Measurements from ENCODE around the gene AP4S1.

AP4S1 gene

DNA sequence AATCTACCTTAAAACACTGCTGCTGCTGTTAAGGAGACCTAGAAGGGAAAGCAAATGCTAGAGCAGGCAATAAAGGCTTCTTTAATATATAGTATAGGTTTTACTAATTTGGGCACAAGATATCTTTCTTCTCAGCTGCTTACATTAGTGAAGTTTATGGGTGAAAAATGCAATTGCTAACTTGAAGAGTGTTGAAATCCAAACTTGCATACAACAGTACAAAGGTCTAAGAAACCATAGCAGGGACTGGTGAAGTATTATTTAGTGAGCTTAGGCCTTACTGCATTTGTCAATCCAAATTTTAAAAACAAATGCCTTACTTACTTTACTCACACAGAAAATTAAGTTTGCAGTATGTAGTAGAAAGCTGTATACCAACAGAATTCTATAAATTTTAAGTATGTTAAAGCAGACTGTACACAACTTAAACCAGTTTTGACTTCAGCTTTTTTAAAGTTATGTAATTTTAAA is 1.4 kb upstream of the AP4S1 start:
- Histone ChIP-seq H3K27me3 (ENCODE audit: insufficient read depth, insufficient read length) (no peaks in the 10 kb centered on the region), H3K9ac (ENCODE audit: insufficient read length, low read depth) (peak overlapping the region; percentile 42), H3K4me1 (ENCODE audit: insufficient read depth, insufficient read length) (no peaks in the 10 kb centered on the region), H3K36me3 (ENCODE audit: insufficient read depth, insufficient read length, low read length) (peaks cover 20% of the 10 kb centered on the region), H3K4me3 (ENCODE audit: insufficient read length, low read depth) (peak overlapping the region; percentile 85), H3K9me3 (ENCODE audit: insufficient read depth, low read length) (no peaks in the 10 kb centered on the region)
- no peak for DNase-seq (ENCODE audit: low read depth, low spot score)
- TF ChIP-seq ZNF274 (IDR thresholded peaks at IDR 0.05; ENCODE audit: low read depth, low read length), result no peak

DNA sequence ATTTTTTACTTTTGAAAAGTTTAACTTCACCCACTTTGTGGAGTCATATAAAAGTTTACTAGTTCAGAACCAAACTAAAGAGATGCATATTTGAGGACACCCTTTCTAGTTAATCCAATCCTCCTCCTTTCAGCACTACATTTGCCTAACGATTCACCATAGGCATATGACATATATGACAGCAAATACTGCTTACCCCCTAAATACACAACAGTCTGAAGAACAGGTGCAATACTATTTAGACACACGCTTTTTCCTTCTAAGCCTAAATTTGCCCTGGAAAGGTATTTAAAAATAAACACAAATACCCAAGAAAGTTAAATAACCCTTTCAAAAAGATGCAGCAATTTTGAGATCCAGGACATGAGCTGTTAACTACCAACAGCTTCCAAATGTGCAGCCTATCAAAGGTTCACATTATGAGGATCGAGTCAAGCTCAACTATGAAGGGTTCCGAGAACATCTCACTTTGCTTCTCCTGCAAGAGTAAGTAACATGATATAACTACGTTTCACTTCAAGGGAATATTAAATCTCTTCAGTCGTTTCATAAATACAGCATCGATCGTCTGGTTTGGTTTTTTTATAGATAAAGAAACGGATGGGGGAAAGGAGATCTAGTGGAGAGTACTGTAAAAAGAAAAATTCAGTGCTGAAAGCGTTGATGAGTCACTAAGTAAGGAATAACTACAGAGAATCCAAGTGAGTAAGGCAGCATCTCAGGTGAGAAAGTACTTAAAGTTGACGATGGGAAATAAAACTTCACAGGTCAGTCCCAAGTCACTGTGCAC is 677 bp upstream of the AP4S1 start:
- no peaks in the 10 kb centered on the region for H3K27me3 ChIP-seq (ENCODE audit: insufficient read depth, insufficient read length)
- TF ChIP-seq ZNF274 (IDR thresholded peaks at IDR 0.05; ENCODE audit: low read depth, low read length), result no peak
- no peak for TF ChIP-seq YY1 (IDR thresholded peaks at IDR 0.05; ENCODE audit: insufficient read depth, insufficient read length)
- no peak for TF ChIP-seq SUZ12 (IDR thresholded peaks at IDR 0.05; ENCODE audit: extremely low read depth, insufficient read depth, insufficient read length)
- H3K9me3 ChIP-seq (ENCODE audit: insufficient read depth, low read length), result no peaks in the 10 kb centered on the region
- H3K4me1 ChIP-seq (ENCODE audit: insufficient read depth, insufficient read length), result no peaks in the 10 kb centered on the region
- peaks cover 20% of the 10 kb centered on the region for H3K36me3 ChIP-seq (ENCODE audit: insufficient read depth, insufficient read length, low read length)
- peak overlapping the region; percentile 95 for H3K9ac ChIP-seq (ENCODE audit: insufficient read length, low read depth)
- peak overlapping the region; percentile 85 for H3K4me3 ChIP-seq (ENCODE audit: insufficient read length, low read depth)
- DNase-seq (ENCODE audit: low read depth, low spot score), result no peak

DNA sequence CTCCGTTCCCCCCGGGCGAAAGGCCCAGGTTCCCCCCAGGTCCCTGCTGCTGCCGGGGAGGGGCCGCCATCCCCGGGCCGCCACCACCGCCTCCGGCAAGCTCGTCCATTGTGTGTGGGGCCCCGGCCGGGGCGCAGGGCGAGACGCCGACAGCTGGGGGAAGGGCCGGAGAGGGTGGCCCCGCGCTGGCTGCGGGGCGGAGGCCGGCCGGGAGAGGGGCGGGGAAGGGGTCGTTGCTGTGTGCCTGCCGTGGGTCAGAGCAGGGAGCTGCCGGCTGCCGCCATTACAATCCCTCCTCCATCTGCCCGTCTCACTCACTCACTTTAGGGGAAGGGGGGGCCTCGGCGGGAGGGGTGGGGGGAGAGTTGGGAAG is 614 bp downstream of the AP4S1 start, which contains the start of gene STRN3:
STRN3 (minus strand) TSS at position 303 of the 373 bp plus-strand sequence; CDS start at position 109, 194 bp downstream.
- peak; percentile 57 for TF ChIP-seq YY1 (IDR thresholded peaks at IDR 0.05; ENCODE audit: insufficient read depth, insufficient read length)
- no peak for TF ChIP-seq ZNF274 (IDR thresholded peaks at IDR 0.05; ENCODE audit: low read depth, low read length)
- no peak for TF ChIP-seq SUZ12 (IDR thresholded peaks at IDR 0.05; ENCODE audit: extremely low read depth, insufficient read depth, insufficient read length)
- Histone ChIP-seq H3K36me3 (ENCODE audit: insufficient read depth, insufficient read length, low read length) (peaks cover 12% of the 10 kb centered on the region), H3K4me3 (ENCODE audit: insufficient read length, low read depth) (peak within 1 kb of the TSS; percentile 85), H3K27me3 (ENCODE audit: insufficient read depth, insufficient read length) (no peaks in the 10 kb centered on the region), H3K9me3 (ENCODE audit: insufficient read depth, low read length) (no peaks in the 10 kb centered on the region), H3K9ac (ENCODE audit: insufficient read length, low read depth) (peak within 1 kb of the TSS; percentile 95), H3K4me1 (ENCODE audit: insufficient read depth, insufficient read length) (no peaks in the 10 kb centered on the region)
- DNase-seq (ENCODE audit: low read depth, low spot score), result no peak

DNA sequence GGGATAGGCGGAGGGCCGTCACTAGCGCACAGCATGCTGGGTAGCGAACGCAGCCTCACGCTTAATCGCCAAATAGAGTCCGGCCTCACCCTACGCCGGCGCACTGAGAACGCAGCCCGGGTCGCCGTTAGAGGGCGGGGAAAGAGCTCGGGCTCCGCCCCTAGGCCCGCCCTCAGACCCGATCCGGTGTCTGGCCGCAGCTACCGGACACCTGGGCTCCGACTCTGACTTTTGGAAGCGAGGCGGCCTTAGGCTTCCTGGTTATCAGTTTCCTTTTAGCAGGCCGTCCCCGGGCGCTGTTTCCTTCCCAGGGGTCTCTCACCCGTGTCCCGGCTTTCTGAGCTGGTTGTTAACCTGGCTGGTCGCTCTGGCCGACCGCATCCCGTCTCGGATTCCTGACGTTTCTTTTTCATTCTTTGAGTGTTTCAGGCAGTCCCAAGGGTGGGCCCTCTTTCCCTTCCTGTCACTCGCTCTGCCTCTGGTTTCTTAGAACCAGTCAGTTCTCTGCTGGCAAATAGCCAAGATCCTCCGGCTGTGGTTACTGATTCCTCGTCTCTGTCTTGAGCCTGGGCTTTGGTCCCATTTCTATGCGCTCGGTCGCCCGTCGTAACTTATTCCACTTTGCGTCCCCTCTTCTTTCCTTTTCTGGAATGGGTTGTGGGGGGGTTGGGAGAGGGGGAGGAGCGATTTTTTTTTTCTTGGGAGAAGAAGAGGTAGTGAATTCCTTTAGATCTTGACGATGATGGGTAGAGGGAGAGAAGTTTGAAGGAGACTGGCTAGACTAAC is 1.2 kb downstream of the AP4S1 start:
- peak overlapping the region; percentile 54 for H3K4me3 ChIP-seq (ENCODE audit: insufficient read length, low read depth)
- no peaks in the 10 kb centered on the region for H3K4me1 ChIP-seq (ENCODE audit: insufficient read depth, insufficient read length)
- no peak for TF ChIP-seq YY1 (IDR thresholded peaks at IDR 0.05; ENCODE audit: insufficient read depth, insufficient read length)
- no peak for TF ChIP-seq ZNF274 (IDR thresholded peaks at IDR 0.05; ENCODE audit: low read depth, low read length)
- no peak for TF ChIP-seq SUZ12 (IDR thresholded peaks at IDR 0.05; ENCODE audit: extremely low read depth, insufficient read depth, insufficient read length)
- no peaks in the 10 kb centered on the region for H3K9me3 ChIP-seq (ENCODE audit: insufficient read depth, low read length)
- DNase-seq (ENCODE audit: low read depth, low spot score), result peak; percentile 86
- peaks cover 7% of the 10 kb centered on the region for H3K36me3 ChIP-seq (ENCODE audit: insufficient read depth, insufficient read length, low read length)
- H3K9ac ChIP-seq (ENCODE audit: insufficient read length, low read depth), result peak overlapping the region; percentile 77
- H3K27me3 ChIP-seq (ENCODE audit: insufficient read depth, insufficient read length), result no peaks in the 10 kb centered on the region

DNA sequence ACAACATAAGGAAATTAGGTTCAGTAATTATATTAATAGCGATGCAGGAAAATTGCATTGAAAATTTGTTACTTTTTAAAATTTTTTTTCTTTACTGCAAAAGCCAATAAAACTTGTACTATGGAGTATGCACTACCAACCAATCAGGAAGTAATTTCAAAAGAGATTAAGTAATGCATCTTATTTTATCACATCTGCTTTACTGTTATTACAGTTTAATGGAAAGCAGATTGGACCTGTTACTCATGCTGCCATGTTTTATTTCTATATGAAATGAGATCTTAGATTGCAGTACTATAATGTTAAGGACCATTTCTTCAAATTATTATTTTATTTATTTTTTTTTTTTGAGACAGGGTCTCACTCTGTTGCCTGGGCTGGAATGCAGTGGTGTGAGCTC is 2.4 kb downstream of the AP4S1 start:
- Histone ChIP-seq H3K4me3 (ENCODE audit: insufficient read length, low read depth) (peak overlapping the region; percentile 54), H3K4me1 (ENCODE audit: insufficient read depth, insufficient read length) (no peaks in the 10 kb centered on the region), H3K9ac (ENCODE audit: insufficient read length, low read depth) (no peak overlapping the region), H3K9me3 (ENCODE audit: insufficient read depth, low read length) (no peaks in the 10 kb centered on the region), H3K36me3 (ENCODE audit: insufficient read depth, insufficient read length, low read length) (peaks cover 2% of the 10 kb centered on the region), H3K27me3 (ENCODE audit: insufficient read depth, insufficient read length) (no peaks in the 10 kb centered on the region)
- DNase-seq (ENCODE audit: low read depth, low spot score), result no peak
- TF ChIP-seq ZNF274 (IDR thresholded peaks at IDR 0.05; ENCODE audit: low read depth, low read length) (no peak), SUZ12 (IDR thresholded peaks at IDR 0.05; ENCODE audit: extremely low read depth, insufficient read depth, insufficient read length) (no peak), YY1 (IDR thresholded peaks at IDR 0.05; ENCODE audit: insufficient read depth, insufficient read length) (no peak)

DNA sequence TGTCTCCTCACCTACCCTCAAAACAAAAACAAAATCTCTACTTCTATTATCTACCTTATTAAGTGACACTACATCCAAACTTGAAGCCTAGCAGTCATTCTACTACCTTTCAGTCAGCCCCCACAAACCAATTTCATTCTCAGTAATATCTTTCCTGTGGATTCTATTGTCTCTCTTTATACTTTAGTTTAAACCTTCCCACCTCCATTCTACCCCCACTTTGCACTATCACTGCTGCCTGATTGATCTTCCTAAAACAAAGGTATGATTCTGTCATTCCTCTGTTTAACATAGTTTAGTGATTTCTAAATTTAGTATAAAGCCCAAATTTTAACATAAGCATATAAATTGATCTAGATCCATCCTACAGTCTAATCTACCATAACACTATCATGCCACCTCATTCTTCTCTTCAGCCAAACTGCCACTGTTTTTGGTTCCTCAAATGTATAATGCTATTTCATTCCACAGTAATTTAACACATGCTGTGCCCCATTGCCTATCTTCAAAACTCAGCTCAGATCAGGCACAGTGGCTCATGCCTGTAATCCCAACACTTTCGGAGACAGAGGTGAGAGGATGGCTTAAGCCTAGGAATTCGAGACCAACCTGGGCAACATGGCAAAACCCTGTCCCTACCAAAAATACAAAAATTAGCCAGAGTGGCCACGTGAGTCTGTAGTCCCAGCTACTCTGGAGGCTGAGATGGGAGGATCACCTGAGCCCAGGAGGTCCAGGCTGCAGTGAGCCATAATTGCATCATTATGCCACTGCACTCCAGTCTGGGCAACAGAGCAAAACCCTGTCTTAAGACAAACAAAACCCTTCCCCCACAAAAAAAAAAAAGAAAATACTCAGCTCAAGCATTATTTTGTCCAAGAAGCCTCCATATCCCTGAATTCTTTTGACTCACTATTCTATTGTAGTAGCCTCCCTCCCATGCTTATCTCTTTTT is 3.8 kb downstream of the AP4S1 start:
- H3K9ac ChIP-seq (ENCODE audit: insufficient read length, low read depth), result no peak overlapping the region

More for the DNA sequence above, 3.8 kb downstream of the AP4S1 start:
- Histone ChIP-seq H3K27me3 (ENCODE audit: insufficient read depth, insufficient read length) (no peaks in the 10 kb centered on the region), H3K9me3 (ENCODE audit: insufficient read depth, low read length) (no peaks in the 10 kb centered on the region), H3K4me1 (ENCODE audit: insufficient read depth, insufficient read length) (no peaks in the 10 kb centered on the region), H3K4me3 (ENCODE audit: insufficient read length, low read depth) (no peak overlapping the region), H3K36me3 (ENCODE audit: insufficient read depth, insufficient read length, low read length) (no peaks in the 10 kb centered on the region)
- no peak for TF ChIP-seq SUZ12 (IDR thresholded peaks at IDR 0.05; ENCODE audit: extremely low read depth, insufficient read depth, insufficient read length)
- no peak for TF ChIP-seq ZNF274 (IDR thresholded peaks at IDR 0.05; ENCODE audit: low read depth, low read length)
- no peak for TF ChIP-seq YY1 (IDR thresholded peaks at IDR 0.05; ENCODE audit: insufficient read depth, insufficient read length)
- DNase-seq (ENCODE audit: low read depth, low spot score), result no peak

Measured in NT2/D1 (cell line).